GM12878 (cell line): ENCODE data around the gene MCTS1. TPM values are rescaled to one million over a fixed set of nuclear protein-coding genes. Genes with fewer than 3 reads are reported as not detected.

ENCODE experiments used
- ATAC-seq: fragments of 200-7000 bp; cut with Tn5 transposase; 3 replicates; pipeline ENCODE4 v1.9.1; 2020; ENCODE audit warnings: mild to moderate bottlenecking, moderate library complexity
- BruUV-seq: library from RNA; stranded (reverse); fragments of 400-500 nt; replicated peaks from 2 replicates; lab custom pipeline; 2021; lab: Mats Ljungman, UMichigan
- CTCF ChIA-PET: fragments of 300-600 bp; sonication (Branson Sonifier 250); formaldehyde crosslinking; extraction: SDS; loops from one replicate; lab custom pipeline; 2021; ENCODE audit warnings: inconsistent platforms; lab: Yijun Ruan, JAX
- POLR2A ChIA-PET: fragments of 350-600 bp; formaldehyde crosslinking; extraction: SDS; loops from one replicate; lab custom pipeline; 2021; ENCODE audit warnings: inconsistent platforms; lab: Charles Lee
- RAD21 ChIA-PET: fragments of 300-600 bp; sonication (Branson Sonifier 250); formaldehyde crosslinking; loops from one replicate; lab custom pipeline; 2023; ENCODE audit warnings: antibody characterized with exemption; ENCODE audit not compliant: unreplicated experiment; lab: Charles Lee
- SMC1A ChIA-PET: fragments of 300-600 bp; sonication (Branson Sonifier 250); formaldehyde crosslinking; loops from one replicate; lab custom pipeline; 2023; ENCODE audit not compliant: unreplicated experiment, uncharacterized antibody; lab: Charles Lee
- DNase-seq: peaks from one replicate; pipeline ENCODE4 v3.0.0-alpha.2; 2011; ENCODE audit warnings: low read depth, low spot score
- FAIRE-seq: peaks from 3 replicates; lab custom pipeline; 2011; peaks lifted over from hg19 to GRCh38; lab: Jason Lieb, UNC
- H2AFZ ChIP-seq: 2 replicates; pipeline ENCODE4 v1.6.0; 2011; ENCODE audit warnings: low read depth, low read length, control low read depth; ENCODE audit not compliant: control insufficient read depth
- H3K27ac ChIP-seq: 2 replicates; pipeline ENCODE4 v1.5.1; 2011; ENCODE audit warnings: control low read depth; ENCODE audit not compliant: control insufficient read depth, insufficient read depth
- H3K27me3 ChIP-seq, 2 experiments: replicated peaks in 1 of 2; 2 replicates each; pipeline versions ENCODE4 v1.6.0 to v1.6.1; 2011; ENCODE audit warnings: low read length in 1 of 2; ENCODE audit not compliant: control insufficient read depth in 2 of 2, insufficient read depth in 2 of 2
- H3K36me3 ChIP-seq, 2 experiments: 2 replicates each; pipeline ENCODE4 v1.5.1; 2011; ENCODE audit warnings: low read length in 1 of 2; ENCODE audit not compliant: control insufficient read depth in 2 of 2, insufficient read depth in 2 of 2
- H3K4me1 ChIP-seq: 2 replicates; pipeline ENCODE4 v1.6.1; 2011; ENCODE audit warnings: mild to moderate bottlenecking, low read length, moderate library complexity, mixed read lengths; ENCODE audit not compliant: control insufficient read depth, insufficient read depth
- H3K4me2 ChIP-seq: 2 replicates; pipeline ENCODE4 v1.6.0; 2011; ENCODE audit warnings: control low read depth; ENCODE audit not compliant: control insufficient read depth, insufficient read depth
- H3K4me3 ChIP-seq: fragments of 200-600 bp; sonication (generic); 2 replicates; pipeline ENCODE4 v1.5.1; 2016
- H3K79me2 ChIP-seq: 2 replicates; pipeline ENCODE4 v1.6.0; 2011; ENCODE audit warnings: low read length; ENCODE audit not compliant: control insufficient read depth, insufficient read depth
- H3K9ac ChIP-seq: 2 replicates; pipeline ENCODE4 v1.8.0; 2011; ENCODE audit warnings: low read length, control low read depth, mixed read lengths; ENCODE audit not compliant: control insufficient read depth, insufficient read depth
- H3K9me3 ChIP-seq: replicated peaks from 3 replicates; pipeline ENCODE4 v1.5.1; 2011; ENCODE audit warnings: mild to moderate bottlenecking, low read length; ENCODE audit not compliant: control insufficient read depth, insufficient read depth
- H4K20me1 ChIP-seq: 2 replicates; pipeline ENCODE4 v1.6.0; 2011; ENCODE audit not compliant: control insufficient read depth, insufficient read depth
- BCL3 ChIP-seq: IDR thresholded peaks from 2 replicates; pipeline ENCODE4 v1.6.1; 2011; ENCODE audit warnings: borderline replicate concordance, low read depth, mild to moderate bottlenecking, moderate library complexity, low read length; ENCODE audit not compliant: insufficient read depth, poor library complexity, severe bottlenecking
- EGR1 ChIP-seq, 2 experiments: IDR thresholded peaks; 1 replicate in 1 of 2; 2 replicates in 1 of 2; pipeline ENCODE4 v1.6.1; 2011 to 2012; ENCODE audit warnings: low read depth in 2 of 2, low read length in 2 of 2, borderline replicate concordance in 1 of 2, mild to moderate bottlenecking in 1 of 2, moderate library complexity in 1 of 2
- SREBF2 ChIP-seq: IDR thresholded peaks from 2 replicates; pipeline ENCODE4 v1.6.1; 2012; ENCODE audit warnings: mild to moderate bottlenecking, low read length
- TCF7 ChIP-seq: IDR thresholded peaks from 2 replicates; pipeline ENCODE4 v1.6.1; 2014; ENCODE audit warnings: antibody characterized with exemption, borderline replicate concordance
- ZBTB33 ChIP-seq: fragments of 450-650 bp; IDR thresholded peaks from 2 replicates; pipeline ENCODE4 v1.6.1; 2017; ENCODE audit warnings: mild to moderate bottlenecking
- ZNF207 ChIP-seq: fragments of 450-650 bp; IDR thresholded peaks from 2 replicates; pipeline ENCODE4 v1.6.1; 2014; ENCODE audit warnings: antibody characterized with exemption, mild to moderate bottlenecking, borderline replicate concordance
- ZNF687 ChIP-seq: fragments of 450-650 bp; IDR thresholded peaks from 2 replicates; pipeline ENCODE4 v1.6.1; 2017; ENCODE audit warnings: mild to moderate bottlenecking, moderate library complexity
- WGBS: methylation state at CpG from one replicate; pipeline ENCODE4 v1.1.6; 2016; ENCODE audit warnings: low lambda C conversion rate; ENCODE audit not compliant: insufficient replicate concordance, insufficient coverage; ENCODE audit errors: missing lambda C conversion rate; 5-methylcytosine and 5-hydroxymethylcytosine counted together
- in situ Hi-C: fragments of 300-500 bp; cut with MboI; formaldehyde crosslinking; loops from 9 replicates; pipeline ENCODE4 v1.14.3; 2018; ENCODE audit warnings: mixed read lengths
- intact Hi-C: fragments of 100-400 bp; cut with micrococcal nuclease; formaldehyde crosslinking; loops from one replicate; pipeline ENCODE4 v1.14.2; 2022; ENCODE audit not compliant: unreplicated experiment
- polyA plus RNA-seq, 11 experiments: library from polyadenylated mRNA; depleted of rRNA in 4 of 11; unstranded in 6 of 11; stranded (reverse) in 5 of 11; fragments of >200 nt; fragmentation: Nextera tagmentation in 4 of 11; fragmentation: Illumina TruSeq in 1 of 11; extraction: Ambion mirVana in 4 of 11; extraction: Trizol in 1 of 11; gene quantifications; 1 replicate in 1 of 11; 2 replicates in 10 of 11; pipeline versions ENCODE4 v1.2.1 to v1.2.3, GENCODE V29; 2011 to 2016; ENCODE audit warnings: inconsistent platforms in 2 of 11, missing spikeins in 2 of 11, low read depth in 1 of 11
- total RNA-seq, 4 experiments: library from RNA; depleted of rRNA in 3 of 4; stranded (reverse); fragments of >200 nt in 3 of 4; fragmentation: Illumina TruSeq in 1 of 4; extraction: Trizol in 1 of 4; gene quantifications; 2 replicates each; pipeline versions ENCODE4 v1.2.1 to v1.2.3, GENCODE V29; 2013 to 2021

MCTS1 gene
- total and polyA plus RNA-seq, 10 of the 15 experiments (the other 5 are each of a cell fraction or from before 2014, with no cell fraction given): 59.5 to 238 (median 115) TPM

GRCh38 chrX:120625371-120625770 is 21.5 kb downstream of the MCTS1 start:
- Histone ChIP-seq H4K20me1 (no peaks in the 10 kb centered on the region), H3K9ac (no peak overlapping the region), H3K36me3 (no peaks in the 10 kb centered on the region; a peak in 1 of 4 replicates), H3K4me1 (no peaks in the 10 kb centered on the region; the same call in 1 of the 2 replicates), H3K27me3 (no peaks in the 10 kb centered on the region), H3K4me3 (0 out of 2 replicates have a peak overlapping the region, but pooled peaks have one; percentile 8), H3K27ac (no peak overlapping the region), H2AFZ (no peak overlapping the region), H3K4me2 (no peak overlapping the region; the same call in 1 of the 2 replicates), H3K9me3 (no peaks in the 10 kb centered on the region), H3K79me2 (peaks cover 10% of the 10 kb centered on the region)
- ChIA-PET CTCF (no interaction called here), RAD21 (no interaction called here), SMC1A (interaction anchor here (2.2 kb wide), 1 partner anchor 21 kb away, joined by 6 read pairs; the partner anchor contains the start of gene MCTS1), POLR2A (interaction anchor here (1.8 kb wide), 1 partner anchor 21 kb away, joined by 4 read pairs; the partner anchor contains the start of gene MCTS1)
- no TSS peak for BruUV-seq
- TF ChIP-seq ZBTB33 (no peak), ZNF687 (no peak), BCL3 (no peak), TCF7 (no peak), ZNF207 (no peak), EGR1 (IDR thresholded peaks at IDR 0.05; ENCODE audit: borderline replicate concordance in 1 of 2, low read depth in 2 of 2, low read length in 2 of 2) (no peak), SREBF2 (no peak)
- 25% methylated on average over 2 of the region's 2 CpGs for WGBS
- in situ Hi-C loops (no loop called here), intact Hi-C loops (no loop called here)
- ATAC-seq (no peak), DNase-seq (no peak), FAIRE-seq (peak; percentile 70)
